Left lobe of liver (tissue), 2 donors: ENCODE measurements around the gene SLC66A1. TPM values are rescaled to one million over a fixed set of nuclear protein-coding genes. Genes with fewer than 3 reads are reported as not detected.

Experiments used
- ATAC-seq: fragments of 200-7000 bp; cut with Tn5 transposase; one replicate; pipeline ENCODE4 v1.9.1; 2020; ENCODE audit warnings: mild to moderate bottlenecking, moderate library complexity
- DNase-seq: peaks from one replicate; pipeline ENCODE4 v3.0.0-alpha.2; 2020; ENCODE audit warnings: low spot score
- total RNA-seq: library from RNA; stranded (reverse); gene quantifications from one replicate; pipeline ENCODE4 v1.2.1, GENCODE V29; 2021
- donor health status: DM: no; HTN: no; CAD: no; lungs with moderate emphysema.
- donor health status: DM: no; HTN: yes; CAD: no.

The SLC66A1 gene
- total RNA-seq, 1 donor from 2014 or later: 9.1 TPM

DNA sequence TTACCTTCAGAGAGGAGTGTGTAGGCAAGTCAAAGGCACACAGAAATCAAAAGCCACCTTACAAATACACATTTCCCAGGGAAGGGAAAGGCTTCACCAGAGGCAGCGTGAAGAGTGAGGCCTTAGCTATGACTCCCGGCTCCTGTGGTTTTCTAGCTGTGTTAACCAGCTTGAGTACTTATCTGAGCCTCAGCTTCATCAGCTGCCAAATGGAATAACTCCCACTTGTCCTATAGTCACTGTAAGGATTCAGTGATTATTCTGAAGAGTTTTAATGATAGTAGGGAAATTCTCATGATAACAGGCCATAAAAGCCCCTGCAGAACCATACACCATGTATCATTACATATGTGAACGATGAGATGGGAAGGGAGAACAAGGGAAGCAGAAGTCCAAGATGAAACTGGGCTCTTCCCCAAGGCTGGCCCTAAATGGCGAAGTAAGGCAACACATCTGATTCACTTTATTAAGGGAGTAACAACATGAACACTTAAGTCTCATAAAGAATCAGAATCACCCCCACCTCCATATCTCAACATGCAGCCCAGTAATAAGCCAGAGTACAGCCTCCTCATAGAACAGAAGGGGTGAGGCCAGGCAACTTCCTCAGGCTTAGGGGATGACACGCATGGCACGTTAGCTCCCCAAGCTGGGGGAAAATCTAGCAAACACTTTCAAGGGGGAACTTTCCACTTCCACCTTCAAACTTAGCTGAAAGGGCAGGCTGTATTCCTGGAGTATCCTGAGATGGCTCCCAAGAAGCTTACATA lies 63.7 kb downstream of the SLC66A1 start:
- ATAC-seq: no peak
- no peak for DNase-seq

DNA sequence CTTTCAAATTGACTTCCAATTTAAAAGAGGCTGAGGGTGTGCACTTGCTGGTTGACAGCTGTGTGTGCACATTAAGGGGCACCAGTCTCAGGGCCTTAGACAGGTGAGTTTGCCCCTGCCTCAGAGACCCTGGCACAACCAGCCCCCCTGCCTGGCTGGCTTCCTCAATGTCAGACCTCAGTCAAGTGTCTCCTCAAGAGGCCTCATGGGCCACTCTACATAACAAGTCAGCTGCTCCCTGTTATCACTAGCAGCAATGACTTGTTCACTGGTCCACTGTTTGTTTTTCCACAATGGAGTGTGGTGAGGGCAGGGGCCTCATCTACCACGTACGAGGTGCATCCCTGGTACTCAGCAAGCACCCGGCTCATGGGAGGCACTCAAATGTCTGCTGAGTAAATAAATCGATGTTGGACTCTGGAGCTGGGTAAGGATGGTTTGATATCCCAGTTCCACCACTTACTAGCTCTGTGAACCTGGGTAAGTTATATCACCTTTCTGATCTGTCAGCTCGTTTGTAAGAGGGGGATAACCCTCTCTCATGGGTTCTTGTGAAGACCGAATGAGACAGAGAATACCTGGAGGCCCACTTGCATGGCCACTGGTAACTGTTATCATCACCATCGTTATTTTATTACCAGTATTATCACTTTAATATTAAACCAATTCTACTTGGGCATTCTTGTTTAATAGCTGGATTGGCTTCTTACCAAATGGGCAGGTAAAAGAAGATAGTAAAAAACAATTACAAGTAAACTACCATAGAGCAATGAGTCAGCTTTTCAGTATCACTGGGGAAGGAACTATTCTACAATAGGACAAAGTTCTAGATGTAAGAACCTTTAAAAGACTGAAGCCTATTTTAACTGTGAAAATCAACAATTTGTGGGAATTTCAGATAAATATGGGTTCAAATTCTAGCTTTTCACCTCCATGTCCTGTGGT lies 64.6 kb downstream of the SLC66A1 start:
- no peak for DNase-seq
- no peak for ATAC-seq

DNA sequence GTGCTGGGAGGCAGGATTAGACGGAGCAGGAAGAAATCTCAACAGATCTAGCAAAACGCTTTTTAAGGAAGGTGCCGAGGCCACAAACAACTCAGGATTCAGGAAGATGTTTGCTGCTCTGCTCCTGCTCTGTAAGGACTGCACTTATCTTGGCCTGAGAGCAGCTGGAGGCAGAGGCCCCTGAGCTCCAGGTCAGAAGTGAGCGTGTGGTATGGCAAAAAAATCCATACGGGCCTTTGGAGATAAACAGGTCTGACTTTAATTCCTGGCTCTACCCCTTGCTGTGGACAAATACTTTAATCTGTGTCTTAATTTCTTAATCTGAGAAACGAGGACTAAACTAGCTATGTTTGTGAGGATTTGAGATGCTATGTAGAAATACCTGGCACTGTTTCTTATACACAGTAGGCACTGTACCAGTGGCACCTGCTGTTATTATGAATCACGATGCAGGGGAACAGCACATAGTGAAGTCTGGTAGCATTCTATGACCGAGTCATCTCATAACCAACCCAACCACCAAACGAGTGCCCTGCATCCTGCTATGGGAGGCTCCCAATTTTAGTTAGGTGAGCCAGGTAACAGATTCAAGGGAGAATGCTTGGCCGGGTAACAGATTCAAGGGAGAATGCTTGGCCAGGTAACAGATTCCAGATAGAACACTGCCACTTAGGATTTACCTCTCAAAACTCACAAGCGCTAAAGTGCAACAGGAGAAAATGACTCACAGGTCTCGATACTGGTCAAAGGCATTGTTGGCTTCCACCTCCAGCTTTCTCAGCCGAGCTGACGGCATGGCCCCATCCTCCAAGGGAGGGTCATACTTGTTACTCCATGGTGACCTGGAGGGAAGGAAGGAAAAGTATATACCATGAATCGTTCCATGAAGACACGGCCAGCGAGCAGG lies 65.9 kb downstream of the SLC66A1 start:
- DNase-seq (no peak), ATAC-seq (no peak)

Other genes starting within 250 kb of the SLC66A1 start
- 127 TPM for gene UBR4, start 102.1 kb upstream of the SLC66A1 start, total RNA-seq
- 19.7 TPM for gene EMC1, start 60.8 kb upstream of the SLC66A1 start, total RNA-seq
- 8.7 TPM for gene MRTO4, start 60.5 kb upstream of the SLC66A1 start, total RNA-seq
- gene AKR7A3, start 23.6 kb upstream of the SLC66A1 start, total RNA-seq: 111 TPM
- gene AKR7A2, start 182 bp upstream of the SLC66A1 start, total RNA-seq: 53.5 TPM
- gene CAPZB, start 173.2 kb downstream of the SLC66A1 start, total RNA-seq: 91.4 TPM